ENCODE measurements around the gene MYOCD.

Gene MYOCD

GRCh38 chr17:12737740-12738469 is 72.2 kb downstream of the MYOCD start:
- H3K36me3 ChIP-seq (ENCODE audit: control insufficient read depth, insufficient read depth, low read length): no peaks in the 10 kb centered on the region
- no peak overlapping the region for H3K4me3 ChIP-seq (ENCODE audit: low read depth, low read length)
- H3K9ac ChIP-seq (ENCODE audit: low read depth, low read length): no peak overlapping the region
- H3K9me3 ChIP-seq (ENCODE audit: control insufficient read depth, insufficient read depth, low read length): no peaks in the 10 kb centered on the region
- peaks cover 4% of the 10 kb centered on the region for H3K4me1 ChIP-seq (ENCODE audit: control insufficient read depth, insufficient read depth, low read length)
- H3K27me3 ChIP-seq (ENCODE audit: control insufficient read depth, insufficient read depth, low read length): no peaks in the 10 kb centered on the region

GRCh38 chr17:12738624-12739023 is 72.9 kb downstream of the MYOCD start:
- Histone ChIP-seq H3K9ac (ENCODE audit: low read depth, low read length) (no peak overlapping the region), H3K4me3 (ENCODE audit: low read depth, low read length) (no peak overlapping the region), H3K27me3 (ENCODE audit: control insufficient read depth, insufficient read depth, low read length) (no peaks in the 10 kb centered on the region), H3K4me1 (ENCODE audit: control insufficient read depth, insufficient read depth, low read length) (peaks cover 4% of the 10 kb centered on the region), H3K36me3 (ENCODE audit: control insufficient read depth, insufficient read depth, low read length) (no peaks in the 10 kb centered on the region), H3K9me3 (ENCODE audit: control insufficient read depth, insufficient read depth, low read length) (no peaks in the 10 kb centered on the region)

- H3K9me3 ChIP-seq (ENCODE audit: control insufficient read depth, insufficient read depth, low read length): no peaks in the 10 kb centered on the region
- no peak overlapping the region for H3K9ac ChIP-seq (ENCODE audit: low read depth, low read length)
- H3K4me1 ChIP-seq (ENCODE audit: control insufficient read depth, insufficient read depth, low read length): peaks cover 4% of the 10 kb centered on the region
- H3K4me3 ChIP-seq (ENCODE audit: low read depth, low read length): no peak overlapping the region
- no peaks in the 10 kb centered on the region for H3K27me3 ChIP-seq (ENCODE audit: control insufficient read depth, insufficient read depth, low read length)
- H3K36me3 ChIP-seq (ENCODE audit: control insufficient read depth, insufficient read depth, low read length): no peaks in the 10 kb centered on the region
These were observed 73.8 kb downstream of the MYOCD start for GRCh38 chr17:12739500-12739899.

GRCh38 chr17:12743046-12743445 is 77.4 kb downstream of the MYOCD start:
- no peak overlapping the region for H3K4me3 ChIP-seq (ENCODE audit: low read depth, low read length)
- H3K4me1 ChIP-seq (ENCODE audit: control insufficient read depth, insufficient read depth, low read length): peaks cover 4% of the 10 kb centered on the region
- H3K9ac ChIP-seq (ENCODE audit: low read depth, low read length): no peak overlapping the region
- H3K9me3 ChIP-seq (ENCODE audit: control insufficient read depth, insufficient read depth, low read length): no peaks in the 10 kb centered on the region
- H3K36me3 ChIP-seq (ENCODE audit: control insufficient read depth, insufficient read depth, low read length): no peaks in the 10 kb centered on the region
- no peaks in the 10 kb centered on the region for H3K27me3 ChIP-seq (ENCODE audit: control insufficient read depth, insufficient read depth, low read length)

GRCh38 chr17:12744298-12744697 is 78.6 kb downstream of the MYOCD start:
- H3K4me3 ChIP-seq (ENCODE audit: low read depth, low read length): no peak overlapping the region
- peaks cover 4% of the 10 kb centered on the region for H3K4me1 ChIP-seq (ENCODE audit: control insufficient read depth, insufficient read depth, low read length)
- H3K9ac ChIP-seq (ENCODE audit: low read depth, low read length): no peak overlapping the region
- no peaks in the 10 kb centered on the region for H3K36me3 ChIP-seq (ENCODE audit: control insufficient read depth, insufficient read depth, low read length)
- H3K9me3 ChIP-seq (ENCODE audit: control insufficient read depth, insufficient read depth, low read length): no peaks in the 10 kb centered on the region
- H3K27me3 ChIP-seq (ENCODE audit: control insufficient read depth, insufficient read depth, low read length): no peaks in the 10 kb centered on the region

GRCh38 chr17:12744786-12745185 is 79.1 kb downstream of the MYOCD start:
- no peaks in the 10 kb centered on the region for H3K36me3 ChIP-seq (ENCODE audit: control insufficient read depth, insufficient read depth, low read length)
- no peak overlapping the region for H3K9ac ChIP-seq (ENCODE audit: low read depth, low read length)
- peaks cover 4% of the 10 kb centered on the region for H3K4me1 ChIP-seq (ENCODE audit: control insufficient read depth, insufficient read depth, low read length)
- H3K27me3 ChIP-seq (ENCODE audit: control insufficient read depth, insufficient read depth, low read length): no peaks in the 10 kb centered on the region
- no peaks in the 10 kb centered on the region for H3K9me3 ChIP-seq (ENCODE audit: control insufficient read depth, insufficient read depth, low read length)
- no peak overlapping the region for H3K4me3 ChIP-seq (ENCODE audit: low read depth, low read length)

GRCh38 chr17:12745486-12745885 is 79.8 kb downstream of the MYOCD start:
- Histone ChIP-seq H3K9ac (ENCODE audit: low read depth, low read length) (no peak overlapping the region), H3K4me3 (ENCODE audit: low read depth, low read length) (no peak overlapping the region), H3K36me3 (ENCODE audit: control insufficient read depth, insufficient read depth, low read length) (no peaks in the 10 kb centered on the region), H3K27me3 (ENCODE audit: control insufficient read depth, insufficient read depth, low read length) (no peaks in the 10 kb centered on the region), H3K4me1 (ENCODE audit: control insufficient read depth, insufficient read depth, low read length) (peaks cover 4% of the 10 kb centered on the region), H3K9me3 (ENCODE audit: control insufficient read depth, insufficient read depth, low read length) (no peaks in the 10 kb centered on the region)

- H3K9ac ChIP-seq (ENCODE audit: low read depth, low read length): no peak overlapping the region
- H3K9me3 ChIP-seq (ENCODE audit: control insufficient read depth, insufficient read depth, low read length): no peaks in the 10 kb centered on the region
- H3K36me3 ChIP-seq (ENCODE audit: control insufficient read depth, insufficient read depth, low read length): no peaks in the 10 kb centered on the region
- H3K4me3 ChIP-seq (ENCODE audit: low read depth, low read length): no peak overlapping the region
- no peaks in the 10 kb centered on the region for H3K27me3 ChIP-seq (ENCODE audit: control insufficient read depth, insufficient read depth, low read length)
- no peaks in the 10 kb centered on the region for H3K4me1 ChIP-seq (ENCODE audit: control insufficient read depth, insufficient read depth, low read length)
These were observed 91.1 kb downstream of the MYOCD start for GRCh38 chr17:12756786-12757185.

GRCh38 chr17:12759090-12759489 is 93.4 kb downstream of the MYOCD start:
- Histone ChIP-seq H3K4me3 (ENCODE audit: low read depth, low read length) (no peak overlapping the region), H3K4me1 (ENCODE audit: control insufficient read depth, insufficient read depth, low read length) (no peaks in the 10 kb centered on the region), H3K27me3 (ENCODE audit: control insufficient read depth, insufficient read depth, low read length) (no peaks in the 10 kb centered on the region), H3K36me3 (ENCODE audit: control insufficient read depth, insufficient read depth, low read length) (no peaks in the 10 kb centered on the region), H3K9ac (ENCODE audit: low read depth, low read length) (no peak overlapping the region), H3K9me3 (ENCODE audit: control insufficient read depth, insufficient read depth, low read length) (no peaks in the 10 kb centered on the region)

- H3K4me1 ChIP-seq (ENCODE audit: control insufficient read depth, insufficient read depth, low read length): no peaks in the 10 kb centered on the region
- no peaks in the 10 kb centered on the region for H3K27me3 ChIP-seq (ENCODE audit: control insufficient read depth, insufficient read depth, low read length)
- H3K9ac ChIP-seq (ENCODE audit: low read depth, low read length): no peak overlapping the region
- H3K9me3 ChIP-seq (ENCODE audit: control insufficient read depth, insufficient read depth, low read length): no peaks in the 10 kb centered on the region
- no peak overlapping the region for H3K4me3 ChIP-seq (ENCODE audit: low read depth, low read length)
- H3K36me3 ChIP-seq (ENCODE audit: control insufficient read depth, insufficient read depth, low read length): no peaks in the 10 kb centered on the region
These were observed 99.9 kb downstream of the MYOCD start for GRCh38 chr17:12765548-12765947.

- H3K9ac ChIP-seq (ENCODE audit: low read depth, low read length): no peak overlapping the region
- no peaks in the 10 kb centered on the region for H3K4me1 ChIP-seq (ENCODE audit: control insufficient read depth, insufficient read depth, low read length)
- no peaks in the 10 kb centered on the region for H3K27me3 ChIP-seq (ENCODE audit: control insufficient read depth, insufficient read depth, low read length)
- H3K4me3 ChIP-seq (ENCODE audit: low read depth, low read length): no peak overlapping the region
- H3K9me3 ChIP-seq (ENCODE audit: control insufficient read depth, insufficient read depth, low read length): no peaks in the 10 kb centered on the region
- H3K36me3 ChIP-seq (ENCODE audit: control insufficient read depth, insufficient read depth, low read length): no peaks in the 10 kb centered on the region
These were observed 102.6 kb downstream of the MYOCD start for GRCh38 chr17:12768255-12768654.

- no peaks in the 10 kb centered on the region for H3K36me3 ChIP-seq (ENCODE audit: control insufficient read depth, insufficient read depth, low read length)
- no peaks in the 10 kb centered on the region for H3K4me1 ChIP-seq (ENCODE audit: control insufficient read depth, insufficient read depth, low read length)
- no peaks in the 10 kb centered on the region for H3K9me3 ChIP-seq (ENCODE audit: control insufficient read depth, insufficient read depth, low read length)
- H3K4me3 ChIP-seq (ENCODE audit: low read depth, low read length): no peak overlapping the region
- no peak overlapping the region for H3K9ac ChIP-seq (ENCODE audit: low read depth, low read length)
- H3K27me3 ChIP-seq (ENCODE audit: control insufficient read depth, insufficient read depth, low read length): no peaks in the 10 kb centered on the region
These were observed 104.3 kb downstream of the MYOCD start for GRCh38 chr17:12769981-12770380.
